CD14-positive monocyte (primary cell): Measurements from ENCODE around the gene CUEDC1. TPM values are rescaled to one million over a fixed set of nuclear protein-coding genes. Genes with fewer than 3 reads are reported as not detected.

Source experiments
- DNase-seq, 3 donors: peaks; one replicate each; pipeline ENCODE4 v3.0.0-alpha.2; 2011 to 2022
- H2AFZ ChIP-seq: 2 replicates; pipeline ENCODE4 v1.6.0; 2012; ENCODE audit warnings: mild to moderate bottlenecking, low read depth, low read length, inconsistent platforms; ENCODE audit not compliant: insufficient read depth, poor library complexity, severe bottlenecking
- H3K27ac ChIP-seq, 2 donors: 1 replicate in 1 of 2; 2 replicates in 1 of 2; pipeline ENCODE4 v1.5.1; 2012 to 2013; ENCODE audit warnings: low read length in 2 of 2, control low read depth in 1 of 2, inconsistent platforms in 1 of 2, low read depth in 1 of 2, mild to moderate bottlenecking in 1 of 2
- H3K27me3 ChIP-seq, 2 donors: one replicate each; pipeline versions ENCODE4 v1.6.0 to v1.6.1; 2011 to 2013; ENCODE audit warnings: low read length in 2 of 2; ENCODE audit not compliant: control insufficient read depth in 2 of 2, insufficient read depth in 2 of 2
- H3K36me3 ChIP-seq, 2 donors: replicated peaks in 1 of 2; 1 replicate in 1 of 2; 2 replicates in 1 of 2; pipeline versions ENCODE4 v1.5.1 to v1.6.1; 2012 to 2013; ENCODE audit warnings: low read length in 2 of 2, control low read depth in 1 of 2, inconsistent platforms in 1 of 2, mild to moderate bottlenecking in 1 of 2; ENCODE audit not compliant: insufficient read depth in 2 of 2, control insufficient read depth in 1 of 2
- H3K4me1 ChIP-seq, 2 donors: 1 replicate in 1 of 2; 2 replicates in 1 of 2; pipeline versions ENCODE4 v1.5.1 to v1.6.1; 2012 to 2013; ENCODE audit warnings: low read length in 2 of 2, control low read depth in 1 of 2, inconsistent platforms in 1 of 2, mild to moderate bottlenecking in 1 of 2, moderate library complexity in 1 of 2; ENCODE audit not compliant: insufficient read depth in 2 of 2, control insufficient read depth in 1 of 2
- H3K4me2 ChIP-seq: replicated peaks from 2 replicates; pipeline ENCODE3; 2012; ENCODE audit warnings: low read length, moderate library complexity, mild to moderate bottlenecking; ENCODE audit not compliant: poor library complexity, severe bottlenecking; ENCODE audit errors: extremely low read depth
- H3K4me3 ChIP-seq, 3 experiments: fragments of 200-600 bp in 1 of 3; sonication (generic) in 1 of 3; replicated peaks in 1 of 3; 1 replicate in 2 of 3; 2 replicates in 1 of 3; pipeline ENCODE4 v1.5.1; 2011 to 2013; ENCODE audit warnings: low read length in 3 of 3, mild to moderate bottlenecking in 3 of 3, control low read depth in 2 of 3, low read depth in 2 of 3, inconsistent platforms in 1 of 3, moderate library complexity in 1 of 3
- H3K79me2 ChIP-seq: 2 replicates; pipeline ENCODE4 v1.6.0; 2012; ENCODE audit warnings: mild to moderate bottlenecking, control low read depth, inconsistent platforms, low read length, moderate library complexity; ENCODE audit not compliant: insufficient read depth
- H3K9ac ChIP-seq: 2 replicates; pipeline ENCODE4 v1.6.0; 2017; ENCODE audit warnings: low read length, mild to moderate bottlenecking; ENCODE audit not compliant: insufficient read depth, poor library complexity, severe bottlenecking
- H3K9me3 ChIP-seq, 2 donors: replicated peaks in 1 of 2; 1 replicate in 1 of 2; 2 replicates in 1 of 2; pipeline versions ENCODE4 v1.5.1 to v1.6.1; 2012 to 2013; ENCODE audit warnings: low read length in 2 of 2, control low read depth in 1 of 2; ENCODE audit not compliant: control insufficient read depth in 1 of 2, insufficient read depth in 1 of 2
- H4K20me1 ChIP-seq: 2 replicates; pipeline ENCODE4 v1.6.0; 2012; ENCODE audit warnings: mild to moderate bottlenecking, low read length, control low read depth, moderate library complexity; ENCODE audit not compliant: insufficient read depth
- H3K27ac Mint-ChIP-seq, 7 donors: one replicate each; pipeline ENCODE4 v1.8.0; 2020; ENCODE audit warnings: mild to moderate bottlenecking in 7 of 7, mixed read lengths in 7 of 7, moderate library complexity in 6 of 7, inconsistent platforms in 2 of 7
- H3K27me3 Mint-ChIP-seq, 3 donors: one replicate each; pipeline ENCODE4 v1.8.0; 2021 to 2022; ENCODE audit warnings: low read depth in 3 of 3, mild to moderate bottlenecking in 3 of 3, mixed read lengths in 3 of 3, moderate library complexity in 3 of 3, inconsistent platforms in 1 of 3
- H3K36me3 Mint-ChIP-seq, 2 donors: one replicate each; pipeline ENCODE4 v1.8.0; 2020; ENCODE audit warnings: mixed read lengths in 2 of 2, inconsistent platforms in 1 of 2, mild to moderate bottlenecking in 1 of 2
- H3K4me1 Mint-ChIP-seq: one replicate; pipeline ENCODE4 v1.8.0; 2020; ENCODE audit warnings: mild to moderate bottlenecking, mixed read lengths
- H3K4me3 Mint-ChIP-seq, 2 donors: one replicate each; pipeline ENCODE4 v1.8.0; 2020; ENCODE audit warnings: mild to moderate bottlenecking in 2 of 2, mixed read lengths in 2 of 2, moderate library complexity in 1 of 2
- H3K9me3 Mint-ChIP-seq, 7 donors: one replicate each; pipeline ENCODE4 v1.8.0; 2020 to 2022; ENCODE audit warnings: mixed read lengths in 7 of 7, mild to moderate bottlenecking in 6 of 7, moderate library complexity in 6 of 7, inconsistent platforms in 2 of 7
- CTCF ChIP-seq: fragments of 200-600 bp; IDR thresholded peaks from one replicate; pipeline ENCODE4 v1.8.0; 2022; ENCODE audit warnings: antibody characterized with exemption, mild to moderate bottlenecking
- WGBS: methylation state at CpG from one replicate; pipeline ENCODE4 v1.1.5; 2013; ENCODE audit warnings: missing lambda C conversion rate; ENCODE audit not compliant: insufficient coverage; 5-methylcytosine and 5-hydroxymethylcytosine counted together
- intact Hi-C, 2 donors: fragments of 100-400 bp; cut with micrococcal nuclease; formaldehyde crosslinking; loops; one replicate each; pipeline versions ENCODE4 v1.15.0 to v1.15.1; 2023
- polyA plus RNA-seq, 3 donors: library from polyadenylated mRNA; depleted of rRNA in 1 of 3; unstranded in 2 of 3; stranded (reverse) in 1 of 3; fragments of 300-500 nt in 2 of 3; fragments of >200 nt in 1 of 3; fragmentation: Illumina TruSeq in 2 of 3; gene quantifications; 1 replicate in 2 of 3; 2 replicates in 1 of 3; pipeline ENCODE4 v1.2.3, GENCODE V29; 2012 to 2021

The CUEDC1 gene
- polyA plus RNA-seq, 3 donors: 4.2 to 31.0 (median 4.3) TPM

- no peak overlapping the region for H3K27ac ChIP-seq
- Mint-ChIP-seq H3K27me3 (peaks cover 3 to 11% (median 10%) of the 10 kb centered on the region in 3 donors), H3K9me3 (peaks cover 0 to 3% (median 0%) of the 10 kb centered on the region in 7 donors), H3K36me3 (peaks cover 39 to 73% of the 10 kb centered on the region in 2 donors), H3K4me3 (no peak overlapping the region), H3K4me1 (peaks cover 42% of the 10 kb centered on the region), H3K27ac (no peak overlapping the region)
- DNase-seq: no peak
- H4K20me1 ChIP-seq: peaks cover 11% of the 10 kb centered on the region
- H3K9me3 ChIP-seq: no peaks in the 10 kb centered on the region
- H3K79me2 ChIP-seq: no peaks in the 10 kb centered on the region
- no peak overlapping the region for H3K9ac ChIP-seq
- H3K36me3 ChIP-seq: peaks cover 12 to 39% of the 10 kb centered on the region in 2 donors
- H3K27me3 ChIP-seq: no peaks in the 10 kb centered on the region
- no peak for TF ChIP-seq CTCF
- WGBS: 37% methylated on average over 3 of the region's 9 CpGs
- no peak overlapping the region for H2AFZ ChIP-seq
- H3K4me2 ChIP-seq: no peak overlapping the region
- intact Hi-C loops: no loop called here
- no peak overlapping the region for H3K4me3 ChIP-seq
- peaks cover 26 to 36% of the 10 kb centered on the region in 2 donors for H3K4me1 ChIP-seq
Measured at GRCh38 chr17:57877803-57878377, 77.3 kb downstream of the CUEDC1 start.

- Histone ChIP-seq H3K4me1 (peaks cover 35 to 46% of the 10 kb centered on the region in 2 donors), H3K27me3 (no peaks in the 10 kb centered on the region), H3K27ac (no peak overlapping the region), H3K4me2 (no peak overlapping the region), H3K79me2 (no peaks in the 10 kb centered on the region), H3K4me3 (no peak overlapping the region), H2AFZ (no peak overlapping the region), H3K9ac (no peak overlapping the region), H3K9me3 (no peaks in the 10 kb centered on the region), H4K20me1 (peaks cover 17% of the 10 kb centered on the region), H3K36me3 (peaks cover 12 to 43% of the 10 kb centered on the region in 2 donors)
- no peak for DNase-seq
- Mint-ChIP-seq H3K9me3 (peaks cover 0 to 3% (median 0%) of the 10 kb centered on the region in 7 donors), H3K27ac (no peak overlapping the region), H3K4me1 (peaks cover 51% of the 10 kb centered on the region), H3K4me3 (no peak overlapping the region), H3K36me3 (peaks cover 38 to 69% of the 10 kb centered on the region in 2 donors), H3K27me3 (peaks cover 3 to 11% (median 11%) of the 10 kb centered on the region in 3 donors)
- 100% methylated on average over 1 of the region's 2 CpGs for WGBS
- intact Hi-C loops: no loop called here
- no peak for TF ChIP-seq CTCF
Measured at GRCh38 chr17:57876866-57877237, 78.4 kb downstream of the CUEDC1 start.
